ENCODE measurements around the gene BEX2.
"Not testable (repeated sequence)": the region's sequence is repeated elsewhere in the genome, so short reads cannot be mapped to it uniquely, and the experiment has no call there.

DNA sequence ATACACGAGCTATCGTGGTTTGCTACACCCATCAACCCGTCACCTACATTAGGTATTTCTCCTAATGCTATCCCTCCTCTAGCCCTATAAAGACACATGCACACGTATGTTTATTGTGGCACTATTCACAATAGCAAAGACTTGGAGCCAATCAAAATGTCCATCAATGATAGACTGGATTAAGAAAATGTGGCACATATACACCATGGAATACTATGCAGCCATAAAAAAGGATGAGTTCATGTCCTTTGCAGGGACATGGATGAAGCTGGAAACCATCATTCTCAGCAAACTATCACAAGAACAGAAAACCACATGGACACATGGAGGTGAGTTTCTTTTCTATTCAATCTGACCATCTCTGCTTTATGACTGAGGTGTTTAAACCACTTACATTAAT, 5.1 kb downstream of the BEX2 start:
- TF ChIP-seq, protein P1, sequence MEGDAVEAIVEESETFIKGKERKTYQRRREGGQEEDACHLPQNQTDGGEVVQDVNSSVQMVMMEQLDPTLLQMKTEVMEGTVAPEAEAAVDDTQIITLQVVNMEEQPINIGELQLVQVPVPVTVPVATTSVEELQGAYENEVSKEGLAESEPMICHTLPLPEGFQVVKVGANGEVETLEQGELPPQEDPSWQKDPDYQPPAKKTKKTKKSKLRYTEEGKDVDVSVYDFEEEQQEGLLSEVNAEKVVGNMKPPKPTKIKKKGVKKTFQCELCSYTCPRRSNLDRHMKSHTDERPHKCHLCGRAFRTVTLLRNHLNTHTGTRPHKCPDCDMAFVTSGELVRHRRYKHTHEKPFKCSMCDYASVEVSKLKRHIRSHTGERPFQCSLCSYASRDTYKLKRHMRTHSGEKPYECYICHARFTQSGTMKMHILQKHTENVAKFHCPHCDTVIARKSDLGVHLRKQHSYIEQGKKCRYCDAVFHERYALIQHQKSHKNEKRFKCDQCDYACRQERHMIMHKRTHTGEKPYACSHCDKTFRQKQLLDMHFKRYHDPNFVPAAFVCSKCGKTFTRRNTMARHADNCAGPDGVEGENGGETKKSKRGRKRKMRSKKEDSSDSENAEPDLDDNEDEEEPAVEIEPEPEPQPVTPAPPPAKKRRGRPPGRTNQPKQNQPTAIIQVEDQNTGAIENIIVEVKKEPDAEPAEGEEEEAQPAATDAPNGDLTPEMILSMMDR (IDR thresholded peaks at IDR 0.05; ENCODE audit: insufficient read depth, low read depth, low read length) = not testable (repeated sequence)
- not testable (repeated sequence) for TF ChIP-seq EZH2 (IDR thresholded peaks at IDR 0.05; ENCODE audit: insufficient read depth, low read length)
